Adrenal gland (tissue), 5 donors: Measurements from ENCODE around the gene TAS2R31.

Experiments
- CTCF ChIP-seq, 6 experiments: fragments of 450-650 bp in 4 of 6; fragments of 200-600 bp in 2 of 6; sonication (generic) in 1 of 6; IDR thresholded peaks; 1 replicate in 5 of 6; 2 replicates in 1 of 6; pipeline versions ENCODE4 v1.5.1 to v1.8.0; 2016 to 2021; ENCODE audit warnings: antibody characterized with exemption in 6 of 6, mild to moderate bottlenecking in 2 of 6, moderate library complexity in 1 of 6
- POLR2A ChIP-seq, 2 donors: fragments of 450-650 bp; IDR thresholded peaks; one replicate each; pipeline ENCODE4 v1.6.1; 2017; ENCODE audit warnings: antibody characterized with exemption in 2 of 2, mild to moderate bottlenecking in 2 of 2, moderate library complexity in 1 of 2
- donor health status: DM: no; HTN: no; CAD: no.

DNA sequence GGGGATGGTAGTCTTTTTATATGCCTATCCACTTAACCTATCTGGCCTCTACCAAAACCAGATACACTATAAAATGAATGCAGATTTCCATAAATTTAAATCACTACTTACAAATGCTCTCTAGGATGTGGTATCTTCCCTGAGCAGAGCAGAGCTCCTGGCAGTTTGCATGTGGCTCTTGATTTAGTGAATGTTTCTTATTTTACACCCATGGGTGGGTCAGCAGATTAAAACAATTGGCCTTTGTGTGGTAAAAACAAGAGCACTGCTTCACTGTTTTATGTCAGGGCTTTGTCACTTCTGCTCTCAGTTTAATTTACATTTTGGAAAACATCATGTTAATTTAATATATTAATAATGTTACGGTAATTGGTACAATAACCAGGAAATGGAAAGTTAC is 14.3 kb downstream of the TAS2R31 start:
- TF ChIP-seq CTCF (IDR thresholded peaks at IDR 0.05) (no peak), POLR2A (IDR thresholded peaks at IDR 0.05) (no peak)
